ENCODE data around the gene ZNF846. TPM values are rescaled to one million over a fixed set of nuclear protein-coding genes. Genes with fewer than 3 reads are reported as not detected.

ZNF846 gene
- total RNA-seq, 1 experiment from 2014 or later = 1.2 TPM

- POLR2A ChIA-PET = no interaction called here
- Histone ChIP-seq H3K4me1 (ENCODE audit: control insufficient read depth in 1 of 2, insufficient read depth in 2 of 2, low read length in 2 of 2) (no peaks in the 10 kb centered on the region), H3K9me3 (ENCODE audit: control insufficient read depth in 1 of 2, insufficient read depth in 1 of 2, low read depth in 1 of 2, low read length in 2 of 2) (no peaks in the 10 kb centered on the region), H2AFZ (ENCODE audit: low read depth, low read length, poor library complexity, severe bottlenecking) (no peak overlapping the region), H3K79me2 (ENCODE audit: insufficient read depth, low read length) (0 out of 2 replicates have a peak, but pooled peaks cover 4% of the 10 kb centered on the region), H3K27ac (ENCODE audit: low read depth, low read length) (no peak overlapping the region), H3K9me2 (ENCODE audit: insufficient read depth) (no peaks in the 10 kb centered on the region), H3K36me3 (ENCODE audit: control insufficient read depth in 1 of 2, insufficient read depth in 2 of 2, low read length in 2 of 2) (peaks cover 0 to 12% of the 10 kb centered on the region in 2 experiments; a peak in 3 of 4 replicates), H3K4me3 (replicated peaks in 1 of 2; ENCODE audit: low read depth in 1 of 2, low read length in 2 of 2) (no peak overlapping the region), H4K20me1 (ENCODE audit: insufficient read depth) (no peaks in the 10 kb centered on the region), H3K4me2 (ENCODE audit: low read length) (no peak overlapping the region), H3K9ac (ENCODE audit: low read length) (no peak overlapping the region), H3K27me3 (ENCODE audit: insufficient read depth, low read length) (no peaks in the 10 kb centered on the region)
- RAD21 ChIA-PET (ENCODE audit: low non-redundant PET in 1 of 2, low total read pairs in 2 of 2, uncharacterized antibody in 2 of 2, unreplicated experiment in 2 of 2) = no interaction called here
- TF ChIP-seq JUND (IDR thresholded peaks at IDR 0.05) = no peak
- no peak for TF ChIP-seq SIN3A (IDR thresholded peaks at IDR 0.05; ENCODE audit: low read depth)
- TF ChIP-seq EZH2phosphoT487 (IDR thresholded peaks at IDR 0.05; ENCODE audit: borderline replicate concordance) = no peak
- no peak for TF ChIP-seq POLR2A (IDR thresholded peaks at IDR 0.05; ENCODE audit: borderline replicate concordance, extremely low read depth, insufficient read depth, insufficient read length)
- TF ChIP-seq RAD21 (IDR thresholded peaks at IDR 0.05; ENCODE audit: low read depth) = no peak
- TF ChIP-seq EGR1 (IDR thresholded peaks at IDR 0.05; ENCODE audit: low read depth) = no peak
- TF ChIP-seq MAX (IDR thresholded peaks at IDR 0.05) = no peak
- no peak for TF ChIP-seq ELF1 (IDR thresholded peaks at IDR 0.05; ENCODE audit: borderline replicate concordance, low read depth)
- TF ChIP-seq POLR2AphosphoS5 (IDR thresholded peaks at IDR 0.05; ENCODE audit: low read depth, low read length) = no peak
- TF ChIP-seq FOSL1 (IDR thresholded peaks at IDR 0.05; ENCODE audit: low read depth) = no peak
- TF ChIP-seq EZH2 (IDR thresholded peaks at IDR 0.05) = no peak
- no peak for TF ChIP-seq CTCF (IDR thresholded peaks at IDR 0.05 in 2 of 3, conservative IDR thresholded peaks at IDR 0.05 in 1 of 3; ENCODE audit: borderline replicate concordance in 1 of 3, insufficient read depth in 1 of 3, low read depth in 2 of 3, low read length in 2 of 3)
- intact Hi-C loops (cut with micrococcal nuclease) = no loop called here
- no peak for ATAC-seq
- no peak for DNase-seq (ENCODE audit: low read depth, low spot score)
- BruUV-seq (replicated peaks) = no TSS peak
- CTCF ChIA-PET = no interaction called here
Measured at GRCh38 chr19:9806803-9807202, 38.3 kb upstream of the ZNF846 start.

Data from HCT116 (cell line).